ENCODE measurements around the gene COX6B1.

DNA sequence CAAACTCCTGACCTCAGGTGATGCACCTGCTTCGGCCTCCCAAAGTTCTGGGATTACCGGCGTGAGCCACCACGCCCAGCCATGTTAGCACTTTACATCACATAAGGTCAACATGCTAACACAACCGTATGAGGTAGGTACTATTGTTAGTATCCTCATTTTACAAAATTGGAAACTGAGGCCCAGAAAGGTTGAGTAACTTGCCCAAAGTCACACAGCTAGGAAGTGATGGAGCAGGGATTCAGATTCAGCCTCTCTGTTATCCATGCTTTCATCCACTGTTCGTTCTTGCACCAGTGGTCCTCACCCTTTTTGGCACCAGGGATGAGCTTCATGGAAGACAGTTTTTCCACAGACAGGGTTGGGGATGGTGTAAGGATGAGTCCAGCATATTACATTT is 8.6 kb downstream of the COX6B1 start:
- no peak for TF ChIP-seq POLR2A (IDR thresholded peaks at IDR 0.05; ENCODE audit: low read depth, low read length)
- TF ChIP-seq POU2F2 (IDR thresholded peaks at IDR 0.05; ENCODE audit: low read depth, low read length), result no peak
